ENCODE data around the gene SLC10A7. TPM values are rescaled to one million over a fixed set of nuclear protein-coding genes. Genes with fewer than 3 reads are reported as not detected.
A peak's percentile ranks its signal among the peaks of the same experiment; 100 is the strongest.

The SLC10A7 gene
- total and polyA plus RNA-seq, 9 of the 15 experiments (the other 6 are each of a cell fraction or from before 2014, with no cell fraction given) = 6.4 to 22.8 (median 16.1) TPM

DNA sequence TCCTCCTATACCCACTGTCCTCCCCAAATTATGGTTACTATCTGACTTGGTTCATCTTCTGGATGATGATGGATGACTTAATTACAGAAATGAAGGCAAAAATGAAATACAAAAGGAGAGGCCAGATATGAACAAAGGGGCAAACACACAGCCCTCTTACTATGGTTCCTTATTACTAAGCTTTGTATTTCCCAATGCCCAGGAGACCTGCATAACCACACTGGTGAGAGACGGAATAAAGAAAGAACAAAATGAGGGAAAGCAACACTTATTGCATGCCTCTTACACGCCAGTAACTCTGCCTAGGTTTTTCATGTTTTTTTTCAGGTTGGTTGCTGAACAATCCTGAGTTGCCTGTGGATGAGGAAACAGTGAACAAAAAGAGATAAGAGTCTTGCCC, 120.5 kb downstream of the SLC10A7 start (continued):
- TF ChIP-seq, protein P1, sequence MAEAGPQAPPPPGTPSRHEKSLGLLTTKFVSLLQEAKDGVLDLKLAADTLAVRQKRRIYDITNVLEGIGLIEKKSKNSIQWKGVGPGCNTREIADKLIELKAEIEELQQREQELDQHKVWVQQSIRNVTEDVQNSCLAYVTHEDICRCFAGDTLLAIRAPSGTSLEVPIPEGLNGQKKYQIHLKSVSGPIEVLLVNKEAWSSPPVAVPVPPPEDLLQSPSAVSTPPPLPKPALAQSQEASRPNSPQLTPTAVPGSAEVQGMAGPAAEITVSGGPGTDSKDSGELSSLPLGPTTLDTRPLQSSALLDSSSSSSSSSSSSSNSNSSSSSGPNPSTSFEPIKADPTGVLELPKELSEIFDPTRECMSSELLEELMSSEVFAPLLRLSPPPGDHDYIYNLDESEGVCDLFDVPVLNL (CRISPR knock-in tag; IDR thresholded peaks at IDR 0.05; ENCODE audit: low read depth) = no peak
- TF ChIP-seq GATA2 (CRISPR knock-in tag; IDR thresholded peaks at IDR 0.05) (no peak), TAL1 (IDR thresholded peaks at IDR 0.05) (no peak), TGIF2 (CRISPR knock-in tag; IDR thresholded peaks at IDR 0.05) (no peak)
- TF ChIP-seq, protein P2, sequence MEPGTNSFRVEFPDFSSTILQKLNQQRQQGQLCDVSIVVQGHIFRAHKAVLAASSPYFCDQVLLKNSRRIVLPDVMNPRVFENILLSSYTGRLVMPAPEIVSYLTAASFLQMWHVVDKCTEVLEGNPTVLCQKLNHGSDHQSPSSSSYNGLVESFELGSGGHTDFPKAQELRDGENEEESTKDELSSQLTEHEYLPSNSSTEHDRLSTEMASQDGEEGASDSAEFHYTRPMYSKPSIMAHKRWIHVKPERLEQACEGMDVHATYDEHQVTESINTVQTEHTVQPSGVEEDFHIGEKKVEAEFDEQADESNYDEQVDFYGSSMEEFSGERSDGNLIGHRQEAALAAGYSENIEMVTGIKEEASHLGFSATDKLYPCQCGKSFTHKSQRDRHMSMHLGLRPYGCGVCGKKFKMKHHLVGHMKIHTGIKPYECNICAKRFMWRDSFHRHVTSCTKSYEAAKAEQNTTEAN (CRISPR knock-in tag; IDR thresholded peaks at IDR 0.05) = no peak

DNA sequence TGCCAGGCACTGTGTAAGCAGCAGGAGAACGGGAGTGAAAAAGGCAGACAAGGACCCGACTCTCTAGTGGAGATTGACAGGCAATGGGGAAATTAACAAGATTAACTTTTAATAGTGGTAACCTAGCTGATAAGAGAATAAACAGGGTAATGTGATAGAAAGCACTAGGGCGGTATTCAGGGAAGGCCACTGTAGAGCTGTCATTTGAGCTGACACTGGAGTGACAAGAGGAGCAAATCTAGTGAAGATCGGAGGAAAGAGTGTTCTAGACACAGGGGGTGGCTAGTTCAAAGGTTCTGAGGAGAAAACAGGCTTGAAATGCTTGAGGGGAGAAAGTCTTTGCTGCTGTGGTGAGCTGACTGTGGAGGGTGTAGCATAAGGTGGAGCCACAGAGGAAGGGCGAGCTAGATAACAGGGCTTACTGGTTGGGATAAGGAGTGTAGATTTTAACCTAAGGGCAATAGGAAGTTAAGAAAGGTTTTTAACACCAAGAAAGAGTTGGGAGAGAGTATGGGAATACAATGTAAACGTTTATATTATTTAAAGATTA, 122.8 kb downstream of the SLC10A7 start:
- no peaks in the 10 kb centered on the region for H3K79me2 ChIP-seq (ENCODE audit: control insufficient read depth, insufficient read depth, low read length)
- peak in 2 of 4 experiments; percentile 36 to 52 for DNase-seq (ENCODE audit: extremely low read depth in 1 of 4, low spot score in 3 of 4)
- H3K9me1 ChIP-seq (ENCODE audit: control insufficient read depth, insufficient read depth, low read length) = no peaks in the 10 kb centered on the region
- H3K4me3 ChIP-seq = no peak overlapping the region
- H3K36me3 ChIP-seq (ENCODE audit: control insufficient read depth, insufficient read depth, low read length) = no peaks in the 10 kb centered on the region
- ChIA-PET POLR2A (interaction anchor here (0.6 to 0.8 kb wide), 3 partner anchors 28 to 317 kb away, joined by 3 to 4 read pairs (median 3); partner anchors contain the start of gene SLC10A7), CTCF (ENCODE audit: low intra/inter-chr PET ratio) (no interaction called here)
- ATAC-seq = peak; percentile 88
- H3K27ac ChIP-seq (ENCODE audit: extremely low read depth, low read depth, low read length) = no peak overlapping the region
- H3K9me3 ChIP-seq (replicated peaks; ENCODE audit: control insufficient read depth, insufficient read depth, low read depth, low read length) = no peaks in the 10 kb centered on the region
- no peaks in the 10 kb centered on the region for H4K20me1 ChIP-seq (replicated peaks; ENCODE audit: control insufficient read depth, insufficient read depth, low read length)
- H2AFZ ChIP-seq (ENCODE audit: low read depth, low read length) = no peak overlapping the region
- intact Hi-C loops (cut with micrococcal nuclease) = no loop called here
- H3K4me1 ChIP-seq (replicated peaks in 1 of 2; ENCODE audit: control insufficient read depth in 2 of 2, insufficient read depth in 2 of 2, low read length in 2 of 2) = peaks cover 0 to 6% of the 10 kb centered on the region in 2 experiments; a peak in 1 of 5 replicates
- 16% methylated on average over 6 of the region's 6 CpGs for WGBS (ENCODE audit: insufficient coverage, low coverage, missing lambda C conversion rate)
- BruUV-seq (replicated peaks) = no TSS peak
- in situ Hi-C loops (cut with MboI) = no loop called here
- H3K9ac ChIP-seq (ENCODE audit: insufficient read depth in 1 of 2, low read depth in 2 of 2, low read length in 2 of 2) = peak overlapping the region in 1 of 2 experiments; percentile 36; a peak in 1 of 4 replicates
- peak; percentile 93 for FAIRE-seq
- H3K4me2 ChIP-seq (ENCODE audit: insufficient read depth, low read length) = peak overlapping the region; percentile 47
- no peaks in the 10 kb centered on the region for H3K27me3 ChIP-seq (ENCODE audit: control insufficient read depth in 2 of 2, insufficient read depth in 2 of 2, low read length in 2 of 2)
- TF ChIP-seq XRCC3 (IDR thresholded peaks at IDR 0.05) = no peak
- no peak for TF ChIP-seq TBL1XR1 (IDR thresholded peaks at IDR 0.05; ENCODE audit: low read length in 2 of 2)
- TF ChIP-seq ZNF764 (CRISPR knock-in tag; IDR thresholded peaks at IDR 0.05; ENCODE audit: low read depth) = no peak
- TF ChIP-seq SMARCA4 (IDR thresholded peaks at IDR 0.05) = 0 out of 2 replicates have a peak, but pooled peaks have one; percentile 13
- TF ChIP-seq NRF1 (conservative IDR thresholded peaks at IDR 0.05 in 1 of 2, IDR thresholded peaks at IDR 0.05 in 1 of 2) = no peak
- TF ChIP-seq, protein P3, sequence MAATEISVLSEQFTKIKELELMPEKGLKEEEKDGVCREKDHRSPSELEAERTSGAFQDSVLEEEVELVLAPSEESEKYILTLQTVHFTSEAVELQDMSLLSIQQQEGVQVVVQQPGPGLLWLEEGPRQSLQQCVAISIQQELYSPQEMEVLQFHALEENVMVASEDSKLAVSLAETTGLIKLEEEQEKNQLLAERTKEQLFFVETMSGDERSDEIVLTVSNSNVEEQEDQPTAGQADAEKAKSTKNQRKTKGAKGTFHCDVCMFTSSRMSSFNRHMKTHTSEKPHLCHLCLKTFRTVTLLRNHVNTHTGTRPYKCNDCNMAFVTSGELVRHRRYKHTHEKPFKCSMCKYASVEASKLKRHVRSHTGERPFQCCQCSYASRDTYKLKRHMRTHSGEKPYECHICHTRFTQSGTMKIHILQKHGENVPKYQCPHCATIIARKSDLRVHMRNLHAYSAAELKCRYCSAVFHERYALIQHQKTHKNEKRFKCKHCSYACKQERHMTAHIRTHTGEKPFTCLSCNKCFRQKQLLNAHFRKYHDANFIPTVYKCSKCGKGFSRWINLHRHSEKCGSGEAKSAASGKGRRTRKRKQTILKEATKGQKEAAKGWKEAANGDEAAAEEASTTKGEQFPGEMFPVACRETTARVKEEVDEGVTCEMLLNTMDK (IDR thresholded peaks at IDR 0.05; ENCODE audit: borderline replicate concordance, insufficient read depth, low read depth, low read length, poor library complexity, severe bottlenecking) = no peak
- TF ChIP-seq, protein P4, sequence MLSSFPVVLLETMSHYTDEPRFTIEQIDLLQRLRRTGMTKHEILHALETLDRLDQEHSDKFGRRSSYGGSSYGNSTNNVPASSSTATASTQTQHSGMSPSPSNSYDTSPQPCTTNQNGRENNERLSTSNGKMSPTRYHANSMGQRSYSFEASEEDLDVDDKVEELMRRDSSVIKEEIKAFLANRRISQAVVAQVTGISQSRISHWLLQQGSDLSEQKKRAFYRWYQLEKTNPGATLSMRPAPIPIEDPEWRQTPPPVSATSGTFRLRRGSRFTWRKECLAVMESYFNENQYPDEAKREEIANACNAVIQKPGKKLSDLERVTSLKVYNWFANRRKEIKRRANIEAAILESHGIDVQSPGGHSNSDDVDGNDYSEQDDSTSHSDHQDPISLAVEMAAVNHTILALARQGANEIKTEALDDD (IDR thresholded peaks at IDR 0.05) = peak; percentile 86
- TF ChIP-seq, protein P5, sequence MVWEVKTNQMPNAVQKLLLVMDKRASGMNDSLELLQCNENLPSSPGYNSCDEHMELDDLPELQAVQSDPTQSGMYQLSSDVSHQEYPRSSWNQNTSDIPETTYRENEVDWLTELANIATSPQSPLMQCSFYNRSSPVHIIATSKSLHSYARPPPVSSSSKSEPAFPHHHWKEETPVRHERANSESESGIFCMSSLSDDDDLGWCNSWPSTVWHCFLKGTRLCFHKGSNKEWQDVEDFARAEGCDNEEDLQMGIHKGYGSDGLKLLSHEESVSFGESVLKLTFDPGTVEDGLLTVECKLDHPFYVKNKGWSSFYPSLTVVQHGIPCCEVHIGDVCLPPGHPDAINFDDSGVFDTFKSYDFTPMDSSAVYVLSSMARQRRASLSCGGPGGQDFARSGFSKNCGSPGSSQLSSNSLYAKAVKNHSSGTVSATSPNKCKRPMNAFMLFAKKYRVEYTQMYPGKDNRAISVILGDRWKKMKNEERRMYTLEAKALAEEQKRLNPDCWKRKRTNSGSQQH (CRISPR knock-in tag; IDR thresholded peaks at IDR 0.05) = no peak

All from K562 (cell line).